PFSK-1 (cell line): ENCODE data around the gene NRL.

Source experiments
- FOXP2 ChIP-seq: optimal IDR thresholded peaks from 2 replicates; pipeline ENCODE3; 2011; ENCODE audit warnings: borderline replicate concordance, control low read depth, inconsistent platforms; ENCODE audit not compliant: insufficient read depth; ENCODE audit errors: extremely low read length, extremely low read depth
- POLR2AphosphoS5 ChIP-seq: IDR thresholded peaks from 2 replicates; pipeline ENCODE4 v1.6.1; 2012; ENCODE audit warnings: low read depth, mild to moderate bottlenecking, control low read depth, low read length, moderate library complexity
- SIN3A ChIP-seq: IDR thresholded peaks from 2 replicates; pipeline ENCODE4 v1.6.1; 2012; ENCODE audit warnings: mild to moderate bottlenecking, low read length, moderate library complexity, borderline replicate concordance; ENCODE audit not compliant: insufficient read depth
- TAF1 ChIP-seq: IDR thresholded peaks from 2 replicates; pipeline ENCODE4 v1.6.1; 2012; ENCODE audit warnings: low read length, control low read depth, borderline replicate concordance; ENCODE audit not compliant: insufficient read depth
- TF ChIP-seq, protein P1 (sequence below), 2 experiments: IDR thresholded peaks; 2 replicates each; pipeline versions ENCODE4 v1.6.1 to v1.8.0; 2011 to 2012; ENCODE audit warnings: low read depth in 2 of 2, low read length in 2 of 2, control low read depth in 1 of 2, inconsistent platforms in 1 of 2, mild to moderate bottlenecking in 1 of 2, moderate library complexity in 1 of 2; ENCODE audit not compliant: insufficient read depth in 1 of 2

Gene NRL

DNA sequence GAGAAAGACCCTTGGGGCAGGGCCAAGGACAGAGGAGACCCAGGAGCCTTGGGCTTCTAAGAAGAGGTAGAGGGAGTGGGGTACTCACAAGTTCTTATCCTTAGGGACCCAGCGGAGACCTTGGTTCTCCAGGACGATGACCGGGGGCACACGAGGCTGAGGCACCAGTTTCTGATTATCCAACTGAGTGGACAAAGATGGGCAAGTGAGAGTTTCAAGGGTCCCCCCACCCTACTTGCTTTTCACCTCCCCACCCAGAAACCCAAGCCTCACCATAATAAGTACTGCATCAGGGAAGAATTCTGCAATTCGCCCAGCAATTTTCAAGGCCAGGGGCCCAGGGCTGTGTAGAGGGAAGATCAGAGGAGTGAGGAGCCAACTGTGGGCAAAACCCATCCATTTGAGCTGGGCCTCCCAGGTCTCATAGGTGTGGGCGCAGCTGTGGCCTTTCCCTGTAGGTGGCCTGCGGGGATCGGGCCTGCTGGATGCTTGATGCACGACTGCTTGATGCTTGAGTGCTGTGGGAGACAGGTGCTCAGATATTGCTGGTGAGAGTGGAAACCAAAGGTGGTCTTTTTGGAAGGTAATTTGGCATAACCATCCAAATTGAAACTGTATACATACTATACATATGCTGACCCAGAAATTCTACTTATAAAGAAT is 24.7 kb upstream of the NRL start:
- TF ChIP-seq POLR2AphosphoS5, result no peak
- TF ChIP-seq SIN3A, result no peak
- TF ChIP-seq TAF1, result no peak
- TF ChIP-seq, protein P1, sequence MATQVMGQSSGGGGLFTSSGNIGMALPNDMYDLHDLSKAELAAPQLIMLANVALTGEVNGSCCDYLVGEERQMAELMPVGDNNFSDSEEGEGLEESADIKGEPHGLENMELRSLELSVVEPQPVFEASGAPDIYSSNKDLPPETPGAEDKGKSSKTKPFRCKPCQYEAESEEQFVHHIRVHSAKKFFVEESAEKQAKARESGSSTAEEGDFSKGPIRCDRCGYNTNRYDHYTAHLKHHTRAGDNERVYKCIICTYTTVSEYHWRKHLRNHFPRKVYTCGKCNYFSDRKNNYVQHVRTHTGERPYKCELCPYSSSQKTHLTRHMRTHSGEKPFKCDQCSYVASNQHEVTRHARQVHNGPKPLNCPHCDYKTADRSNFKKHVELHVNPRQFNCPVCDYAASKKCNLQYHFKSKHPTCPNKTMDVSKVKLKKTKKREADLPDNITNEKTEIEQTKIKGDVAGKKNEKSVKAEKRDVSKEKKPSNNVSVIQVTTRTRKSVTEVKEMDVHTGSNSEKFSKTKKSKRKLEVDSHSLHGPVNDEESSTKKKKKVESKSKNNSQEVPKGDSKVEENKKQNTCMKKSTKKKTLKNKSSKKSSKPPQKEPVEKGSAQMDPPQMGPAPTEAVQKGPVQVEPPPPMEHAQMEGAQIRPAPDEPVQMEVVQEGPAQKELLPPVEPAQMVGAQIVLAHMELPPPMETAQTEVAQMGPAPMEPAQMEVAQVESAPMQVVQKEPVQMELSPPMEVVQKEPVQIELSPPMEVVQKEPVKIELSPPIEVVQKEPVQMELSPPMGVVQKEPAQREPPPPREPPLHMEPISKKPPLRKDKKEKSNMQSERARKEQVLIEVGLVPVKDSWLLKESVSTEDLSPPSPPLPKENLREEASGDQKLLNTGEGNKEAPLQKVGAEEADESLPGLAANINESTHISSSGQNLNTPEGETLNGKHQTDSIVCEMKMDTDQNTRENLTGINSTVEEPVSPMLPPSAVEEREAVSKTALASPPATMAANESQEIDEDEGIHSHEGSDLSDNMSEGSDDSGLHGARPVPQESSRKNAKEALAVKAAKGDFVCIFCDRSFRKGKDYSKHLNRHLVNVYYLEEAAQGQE (IDR thresholded peaks at IDR 0.05; ENCODE audit: insufficient read depth in 1 of 2, low read depth in 2 of 2, low read length in 2 of 2), result no peak
- TF ChIP-seq FOXP2, result no peak

DNA sequence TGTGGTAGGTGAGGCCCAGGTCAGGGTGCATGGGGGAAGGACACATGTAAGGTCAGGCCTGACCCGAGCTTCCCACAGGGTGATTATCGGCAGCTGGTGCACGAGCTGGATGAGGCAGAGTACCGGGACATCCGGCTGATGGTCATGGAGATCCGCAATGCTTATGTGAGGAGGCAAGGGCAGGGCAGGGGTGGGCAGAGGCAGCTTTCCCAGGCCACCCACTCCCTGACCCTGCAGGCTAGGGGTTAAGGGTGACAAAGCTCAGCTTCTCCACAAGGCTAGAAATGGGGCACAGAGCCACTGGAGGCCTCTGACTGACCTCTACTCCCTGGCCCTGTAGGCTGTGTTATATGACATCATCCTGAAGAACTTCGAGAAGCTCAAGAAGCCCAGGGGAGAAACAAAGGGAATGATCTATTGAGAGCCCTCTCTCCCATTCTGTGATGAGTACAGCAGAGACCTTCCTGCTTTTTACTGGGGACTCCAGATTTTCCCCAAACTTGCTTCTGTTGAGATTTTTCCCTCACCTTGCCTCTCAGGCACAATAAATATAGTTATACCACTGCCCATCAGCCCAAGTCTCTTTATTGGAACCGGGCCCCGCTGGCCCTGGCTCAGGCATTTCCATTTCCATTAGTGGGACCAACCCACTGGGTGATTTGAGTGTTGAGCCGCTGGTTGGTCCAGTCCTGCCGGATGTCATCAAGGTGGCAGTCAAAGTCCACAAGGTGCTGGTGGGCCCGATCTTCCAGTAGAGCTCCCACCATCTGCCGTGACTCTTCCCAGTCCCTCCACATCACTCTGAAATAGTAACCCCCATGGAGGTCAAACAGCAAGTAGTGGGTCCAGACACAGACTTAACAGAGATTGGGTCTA is 23.9 kb upstream of the NRL start:
- no peak for TF ChIP-seq SIN3A
- TF ChIP-seq FOXP2, result no peak
- no peak for TF ChIP-seq TAF1
- TF ChIP-seq, protein P1 (IDR thresholded peaks at IDR 0.05; ENCODE audit: insufficient read depth in 1 of 2, low read depth in 2 of 2, low read length in 2 of 2), result no peak
- TF ChIP-seq POLR2AphosphoS5, result no peak; the same call in 1 of the 2 replicates

DNA sequence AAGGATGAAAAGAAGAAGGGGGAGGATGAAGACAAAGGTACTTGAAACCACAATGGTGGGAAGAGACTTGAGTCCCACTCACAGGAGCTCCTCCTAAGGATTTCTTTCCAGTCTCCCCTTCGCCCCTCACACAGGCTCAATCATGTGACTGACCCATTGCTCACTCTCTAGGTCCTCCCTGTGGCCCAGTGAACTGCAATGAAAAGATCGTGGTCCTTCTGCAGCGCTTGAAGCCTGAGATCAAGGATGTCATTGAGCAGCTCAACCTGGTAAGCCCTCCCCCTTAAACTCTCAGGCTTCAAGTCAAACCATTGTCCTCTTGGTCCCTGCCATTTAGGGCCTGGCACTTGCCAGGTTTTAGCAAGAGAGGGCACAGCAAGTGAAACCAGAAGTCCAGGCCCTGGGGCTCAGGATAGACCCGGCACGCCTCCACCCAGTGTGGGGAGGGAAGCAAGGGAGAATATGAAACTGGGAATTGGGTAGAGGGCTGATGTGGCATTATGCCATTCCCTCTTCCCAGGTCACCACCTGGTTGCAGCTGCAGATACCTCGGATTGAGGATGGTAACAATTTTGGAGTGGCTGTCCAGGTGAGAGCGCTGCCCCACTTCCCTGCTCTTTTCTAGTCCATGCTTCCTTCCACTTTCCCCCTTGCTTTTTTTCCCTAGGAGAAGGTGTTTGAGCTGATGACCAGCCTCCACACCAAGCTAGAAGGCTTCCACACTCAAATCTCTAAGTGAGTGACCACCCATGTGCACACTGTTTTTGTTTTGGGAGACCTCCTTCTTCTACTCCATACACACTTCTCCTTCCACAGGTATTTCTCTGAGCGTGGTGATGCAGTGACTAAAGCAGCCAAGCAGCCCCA is 23.0 kb upstream of the NRL start:
- TF ChIP-seq TAF1 (no peak), SIN3A (no peak), POLR2AphosphoS5 (no peak), FOXP2 (no peak)
- TF ChIP-seq, protein P1 (IDR thresholded peaks at IDR 0.05; ENCODE audit: insufficient read depth in 1 of 2, low read depth in 2 of 2, low read length in 2 of 2), result no peak

DNA sequence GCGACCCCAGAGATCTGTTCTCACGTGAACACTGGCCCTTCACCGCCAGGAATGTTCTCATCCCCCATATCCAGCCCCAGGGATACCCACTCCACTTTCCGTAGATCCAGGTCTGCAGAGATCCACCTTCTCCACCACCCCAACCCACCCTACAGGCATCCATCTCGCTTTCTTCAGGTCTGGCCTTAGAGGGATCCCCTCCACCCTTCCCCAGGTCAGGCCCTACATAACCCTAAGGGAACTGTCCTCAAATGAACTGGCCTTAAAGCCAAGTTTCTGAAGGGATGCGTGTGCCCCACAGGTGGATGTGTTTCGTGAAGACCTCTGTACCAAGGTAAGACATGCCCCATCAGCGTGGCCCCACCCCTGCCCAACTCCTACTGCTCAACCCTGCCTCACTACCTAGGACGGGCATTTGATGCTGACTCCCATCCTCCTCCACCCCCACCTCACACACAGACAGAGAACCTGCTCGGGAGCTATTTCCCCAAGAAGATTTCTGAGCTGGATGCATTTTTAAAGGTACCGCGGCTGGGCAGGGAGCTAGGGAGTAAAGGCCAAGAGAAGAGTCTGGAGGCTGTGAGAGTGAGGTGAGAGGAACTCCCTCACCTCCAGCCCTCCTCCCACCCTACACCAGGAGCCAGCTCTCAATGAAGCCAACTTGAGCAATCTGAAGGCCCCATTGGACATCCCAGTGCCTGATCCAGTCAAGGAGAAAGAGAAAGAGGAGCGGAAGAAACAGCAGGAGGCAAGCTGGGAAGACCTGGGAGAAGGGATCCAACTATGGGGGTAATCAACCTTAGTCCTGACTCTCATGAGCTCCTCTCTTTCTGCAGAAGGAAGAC is 22.2 kb upstream of the NRL start:
- TF ChIP-seq TAF1 (no peak), POLR2AphosphoS5 (no peak), FOXP2 (no peak), SIN3A (no peak)
